Liver (tissue), 3 donors: ENCODE measurements around the gene TMEM141.

Experiments used
- CTCF ChIP-seq: fragments of 150-350 bp; IDR thresholded peaks from 2 replicates; pipeline ENCODE4 v1.5.1; 2017; ENCODE audit warnings: improper control_type of control experiment, low read depth, low read length; ENCODE audit not compliant: missing input control
- EGR1 ChIP-seq, 2 donors: IDR thresholded peaks; 2 replicates each; pipeline ENCODE4 v1.6.1; 2016 to 2018; ENCODE audit warnings: antibody characterized with exemption in 2 of 2, low read depth in 2 of 2
- FOXA1 ChIP-seq: IDR thresholded peaks from 2 replicates; pipeline ENCODE4 v1.6.1; 2016; ENCODE audit warnings: antibody characterized with exemption
- GABPA ChIP-seq, 2 donors: IDR thresholded peaks in 1 of 2; conservative IDR thresholded peaks in 1 of 2; 2 replicates each; pipeline ENCODE4 v1.6.1; 2016; ENCODE audit warnings: antibody characterized with exemption in 2 of 2, mild to moderate bottlenecking in 1 of 2, moderate library complexity in 1 of 2
- MAX ChIP-seq: IDR thresholded peaks from 2 replicates; pipeline ENCODE4 v1.6.1; 2016; ENCODE audit warnings: antibody characterized with exemption
- NR2F2 ChIP-seq: IDR thresholded peaks from 2 replicates; pipeline ENCODE4 v1.6.1; 2016; ENCODE audit warnings: antibody characterized with exemption
- RAD21 ChIP-seq, 2 donors: IDR thresholded peaks; 2 replicates each; pipeline ENCODE4 v1.6.1; 2016; ENCODE audit warnings: antibody characterized with exemption in 2 of 2, mild to moderate bottlenecking in 2 of 2
- REST ChIP-seq: IDR thresholded peaks from 2 replicates; pipeline ENCODE4 v1.6.1; 2016; ENCODE audit warnings: antibody characterized with exemption, mild to moderate bottlenecking
- RXRA ChIP-seq, 2 donors: IDR thresholded peaks; 2 replicates each; pipeline ENCODE4 v1.6.1; 2017 to 2018; ENCODE audit warnings: antibody characterized with exemption in 2 of 2, mild to moderate bottlenecking in 1 of 2
- SP1 ChIP-seq: IDR thresholded peaks from 2 replicates; pipeline ENCODE4 v1.6.1; 2018; ENCODE audit warnings: antibody characterized with exemption, mild to moderate bottlenecking
- TAF1 ChIP-seq: conservative IDR thresholded peaks from 2 replicates; pipeline ENCODE4 v1.6.1; 2016; ENCODE audit warnings: antibody characterized with exemption, mild to moderate bottlenecking
- YY1 ChIP-seq: IDR thresholded peaks from 2 replicates; pipeline ENCODE4 v1.6.1; 2016; ENCODE audit warnings: antibody characterized with exemption, mild to moderate bottlenecking
- ZBTB33 ChIP-seq: IDR thresholded peaks from 2 replicates; pipeline ENCODE4 v1.6.1; 2016; ENCODE audit warnings: antibody characterized with exemption
- TF ChIP-seq, protein P1 (sequence below): IDR thresholded peaks from 2 replicates; pipeline ENCODE4 v1.6.1; 2016; ENCODE audit warnings: antibody characterized with exemption
- donor health status: healthy.
- donor health status: healthy.

DNA sequence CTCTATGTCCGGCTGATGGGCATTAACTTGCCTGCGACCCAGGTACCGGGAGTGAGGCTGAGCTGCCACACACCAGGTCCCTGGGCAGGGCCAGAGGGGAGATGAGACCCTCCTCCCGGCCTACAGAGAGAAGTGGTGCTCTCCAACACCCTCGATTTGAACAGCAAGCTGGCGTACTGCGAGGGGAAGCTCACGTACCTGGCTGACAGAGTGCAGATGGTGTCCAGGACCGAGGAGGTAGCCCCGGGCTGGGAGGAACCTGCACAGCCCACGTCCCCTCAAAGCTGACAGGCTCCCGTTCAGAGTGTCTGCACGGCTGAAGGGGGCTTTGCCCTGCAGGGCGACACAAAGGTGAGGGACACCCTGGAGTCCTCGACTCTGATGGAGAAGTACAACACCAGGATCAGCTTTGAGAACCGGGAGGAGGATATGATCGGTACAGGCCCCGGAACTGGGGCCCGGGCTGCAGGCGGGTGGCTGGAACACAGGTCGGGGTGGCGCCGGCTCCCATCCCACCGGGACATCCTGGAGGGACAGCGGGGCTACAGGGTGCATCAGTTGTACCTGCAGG lies 15.6 kb downstream of the TMEM141 start:
- TF ChIP-seq CTCF (no peak), REST (no peak), EGR1 (IDR thresholded peaks at IDR 0.05; ENCODE audit: low read depth in 2 of 2) (no peak), MAX (no peak), RAD21 (IDR thresholded peaks at IDR 0.05) (no peak), TAF1 (no peak), NR2F2 (no peak), FOXA1 (no peak), ZBTB33 (no peak), YY1 (no peak), GABPA (IDR thresholded peaks at IDR 0.05 in 1 of 2, conservative IDR thresholded peaks at IDR 0.05 in 1 of 2) (no peak), SP1 (no peak), RXRA (IDR thresholded peaks at IDR 0.05) (no peak)
- TF ChIP-seq, protein P1, sequence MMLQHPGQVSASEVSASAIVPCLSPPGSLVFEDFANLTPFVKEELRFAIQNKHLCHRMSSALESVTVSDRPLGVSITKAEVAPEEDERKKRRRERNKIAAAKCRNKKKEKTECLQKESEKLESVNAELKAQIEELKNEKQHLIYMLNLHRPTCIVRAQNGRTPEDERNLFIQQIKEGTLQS = no peak
